ENCODE measurements around the gene PDE4D. TPM values are rescaled to one million over a fixed set of nuclear protein-coding genes. Genes with fewer than 3 reads are reported as not detected.
"Not testable (repeated sequence)": the region's sequence is repeated elsewhere in the genome, so short reads cannot be mapped to it uniquely, and the experiment has no call there.

The PDE4D gene
- total RNA-seq, 1 donor from 2014 or later: 30.2 TPM

DNA sequence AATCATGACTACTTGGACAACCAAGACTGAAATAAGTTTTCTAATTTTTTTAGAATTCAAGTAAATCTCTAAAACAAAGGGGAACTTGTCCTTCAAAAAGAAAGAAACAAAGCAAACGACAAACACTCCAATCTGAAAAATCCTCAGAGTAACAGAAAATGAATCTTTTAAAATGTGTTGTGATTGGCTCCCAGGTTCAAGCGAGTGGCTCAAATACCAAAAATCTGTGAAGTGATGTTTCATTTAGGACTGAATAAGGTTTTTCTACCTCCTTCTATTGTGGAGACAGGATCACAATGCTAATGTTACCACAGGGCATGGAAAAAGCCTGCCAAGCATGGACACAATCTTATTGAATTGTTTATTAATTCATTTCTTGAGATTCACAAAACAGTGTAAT is 895.0 kb downstream of the PDE4D start:
- ATAC-seq (ENCODE audit: poor library complexity) (no peak), DNase-seq (no peak)
- intact Hi-C loops (cut with DNase I): no loop called here

DNA sequence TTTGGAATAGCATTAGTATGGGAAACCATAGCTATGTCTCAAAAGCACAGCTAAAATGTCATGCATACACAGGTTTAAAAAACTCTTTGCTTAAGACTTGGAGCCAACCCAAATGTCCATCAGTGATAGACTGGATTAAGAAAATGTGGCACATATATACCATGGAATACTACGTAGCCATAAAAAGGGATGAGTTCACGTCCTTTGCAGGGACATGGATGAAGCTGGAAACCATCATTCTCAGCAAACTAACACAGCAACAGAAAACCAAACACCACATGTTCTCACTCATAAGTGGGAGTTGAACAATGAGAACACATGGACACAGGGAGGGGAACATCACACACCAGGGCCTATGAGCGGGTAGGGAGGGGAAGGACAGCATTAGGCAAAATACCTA is 897.7 kb downstream of the PDE4D start:
- ATAC-seq (ENCODE audit: poor library complexity); intact Hi-C loops (cut with DNase I); DNase-seq: not testable (repeated sequence)

DNA sequence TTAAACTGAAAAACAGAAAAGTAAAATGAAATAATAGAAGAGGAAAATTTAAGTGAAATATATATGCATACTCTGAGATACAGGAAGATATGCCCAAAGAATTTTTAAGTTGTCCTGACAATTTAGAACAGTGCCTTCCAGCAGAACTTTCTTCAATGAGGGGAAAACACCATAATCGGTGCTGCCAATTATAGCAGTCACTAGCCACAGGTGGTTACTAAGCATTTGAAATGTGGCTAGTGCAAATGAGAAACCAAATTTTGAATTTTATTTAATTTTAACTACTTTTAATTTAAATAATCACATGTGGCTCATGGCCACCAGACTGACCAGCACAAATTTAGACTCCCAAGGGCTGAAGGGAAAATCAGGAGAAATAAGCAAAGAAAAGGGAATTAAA is 900.1 kb downstream of the PDE4D start:
- ATAC-seq (ENCODE audit: poor library complexity) (no peak), DNase-seq (no peak)
- intact Hi-C loops (cut with DNase I): no loop called here

DNA sequence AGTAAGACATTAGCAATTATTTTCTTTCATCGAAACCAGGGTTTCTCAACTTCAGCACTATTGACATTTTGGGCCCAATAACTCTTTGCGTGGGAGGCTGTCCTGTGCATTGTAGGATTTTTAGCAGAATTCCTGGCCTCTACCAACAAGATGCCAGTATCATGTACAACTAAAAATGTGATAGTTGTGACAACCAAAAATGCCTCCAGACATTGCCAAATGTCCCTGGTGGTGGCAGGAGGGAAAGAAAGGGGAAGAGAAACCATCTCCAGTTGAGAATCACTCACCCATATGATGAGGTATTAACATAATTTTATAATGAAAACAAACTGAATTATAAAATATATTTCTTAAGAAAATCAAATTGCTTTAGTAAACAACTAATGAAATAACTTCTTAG is 904.6 kb downstream of the PDE4D start:
- DNase-seq (no peak), ATAC-seq (ENCODE audit: poor library complexity) (no peak)

DNA sequence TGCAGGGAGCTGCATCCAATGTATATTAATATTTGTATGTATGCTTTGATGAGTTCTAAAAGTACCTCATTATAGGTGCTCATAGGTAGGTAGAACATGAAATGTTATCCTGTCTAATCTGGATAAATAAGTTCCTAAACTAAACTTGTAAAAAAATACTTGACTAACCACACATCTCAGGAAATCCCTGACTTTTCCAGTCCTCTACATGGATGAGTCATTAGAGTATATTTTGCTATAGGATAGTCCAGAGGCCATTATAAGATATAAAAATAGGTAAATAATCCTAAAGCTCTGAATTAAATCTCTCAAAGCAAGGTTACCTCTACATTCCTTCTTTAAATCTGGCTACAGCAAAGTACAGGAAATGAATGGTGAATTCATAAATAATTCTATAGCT is 906.3 kb downstream of the PDE4D start:
- ATAC-seq (ENCODE audit: poor library complexity) (no peak), DNase-seq (no peak)
- intact Hi-C loops (cut with DNase I): no loop called here

More for the DNA sequence above, 904.6 kb downstream of the PDE4D start:
- intact Hi-C loops (cut with DNase I): no loop called here

DNA sequence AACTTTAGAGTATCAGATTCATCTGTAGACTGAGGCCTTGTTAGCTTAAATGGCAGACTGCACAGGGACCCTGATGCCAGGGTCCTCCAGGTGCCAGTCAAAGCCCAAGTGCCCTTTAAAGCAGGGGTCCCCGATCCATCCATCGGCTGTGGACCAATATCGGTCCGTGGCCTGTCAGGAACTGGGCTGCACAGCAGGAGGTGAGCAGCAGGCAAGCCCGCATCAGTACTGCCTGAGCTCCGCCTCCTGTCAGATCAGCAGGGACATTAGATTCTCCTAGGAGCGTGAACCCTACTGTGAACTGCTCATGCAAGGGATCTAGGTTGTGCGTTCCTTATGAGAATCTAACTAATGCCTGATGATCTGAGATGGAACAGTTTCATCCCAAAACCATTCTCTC is 907.2 kb downstream of the PDE4D start:
- DNase-seq (no peak), ATAC-seq (ENCODE audit: poor library complexity) (no peak)
- intact Hi-C loops (cut with DNase I): no loop called here

DNA sequence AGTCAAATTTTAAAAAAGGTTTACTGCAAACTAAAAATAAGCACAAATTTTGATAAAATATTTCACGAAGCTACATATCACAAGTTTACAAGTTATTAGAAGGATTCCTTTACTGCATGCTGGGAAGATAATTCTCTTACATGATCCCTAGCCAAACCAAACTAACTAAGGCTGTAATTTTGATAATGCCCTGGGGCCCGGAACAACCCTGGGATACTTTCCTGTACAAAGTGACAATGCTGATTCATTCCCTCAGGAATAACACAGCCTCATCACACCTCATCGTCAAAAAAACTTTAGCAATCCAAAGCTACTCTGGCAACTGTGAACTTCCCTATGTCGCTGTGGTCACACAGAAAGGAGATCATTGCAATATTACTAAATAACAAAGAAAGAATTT is 907.8 kb downstream of the PDE4D start:
- DNase-seq (no peak), ATAC-seq (ENCODE audit: poor library complexity) (no peak)
- intact Hi-C loops (cut with DNase I): no loop called here

DNA sequence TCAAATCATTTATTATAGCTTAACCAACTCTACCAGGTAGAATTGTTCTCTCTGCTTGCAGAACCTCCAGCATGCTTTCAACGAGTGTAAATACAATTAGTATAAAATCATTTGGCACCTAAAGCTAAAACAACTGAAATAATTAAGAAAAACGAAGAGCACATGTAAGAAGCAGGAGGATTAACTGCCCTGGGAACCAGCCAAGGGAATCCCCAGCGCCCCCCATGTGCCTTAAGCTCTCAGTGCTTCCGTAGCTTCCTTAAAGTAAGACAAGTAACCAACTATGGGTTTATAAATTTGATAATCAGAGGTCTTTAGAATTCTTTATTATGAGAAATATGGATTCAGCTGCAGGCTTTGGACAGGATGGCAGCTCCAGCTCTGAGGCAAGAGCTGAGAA is 908.2 kb downstream of the PDE4D start:
- DNase-seq (no peak), ATAC-seq (ENCODE audit: poor library complexity) (no peak)
- intact Hi-C loops (cut with DNase I): no loop called here

DNA sequence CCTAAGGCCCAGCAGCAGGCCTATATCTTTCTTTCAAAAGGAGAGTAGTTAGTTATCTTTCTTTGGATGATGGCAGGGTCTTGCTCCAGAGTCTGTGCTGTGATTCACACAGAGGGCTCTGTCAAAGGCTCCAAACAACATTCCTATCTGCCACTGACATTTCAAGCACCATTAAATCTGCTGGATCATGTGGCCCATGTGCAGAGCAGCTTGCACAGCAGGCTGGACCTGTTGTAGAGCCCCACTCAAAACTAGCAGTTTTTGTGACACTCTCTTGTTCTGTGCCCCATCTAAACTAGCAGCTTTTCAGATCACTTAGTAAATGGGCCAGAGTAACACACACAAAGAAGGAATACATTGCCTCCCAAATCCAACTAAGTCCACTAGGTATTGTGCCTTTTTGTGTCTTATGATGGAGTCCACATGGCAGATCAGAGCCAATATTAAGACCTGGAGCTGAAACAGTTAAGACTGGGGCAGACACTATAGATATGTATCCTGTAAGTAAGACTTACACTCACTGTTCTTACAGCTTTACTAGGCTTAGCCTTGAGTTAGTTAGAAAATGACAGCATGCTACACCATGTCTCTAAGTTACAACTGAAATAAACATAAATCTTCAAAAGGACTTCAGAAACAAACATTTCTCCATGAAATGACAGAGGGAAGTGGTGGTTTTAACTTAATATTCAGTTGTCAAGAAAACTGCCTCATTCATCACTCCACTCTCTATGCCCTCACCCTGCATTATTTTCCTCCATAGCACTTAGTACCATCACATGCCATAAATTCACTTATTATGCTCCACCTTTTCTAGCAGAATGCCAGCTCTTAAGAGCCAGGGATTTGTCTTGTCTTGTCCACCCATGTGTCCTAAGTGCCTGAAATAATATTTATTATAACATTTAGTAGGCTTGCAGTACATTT is 909.7 kb downstream of the PDE4D start:
- intact Hi-C loops (cut with DNase I): no loop called here
- ATAC-seq (ENCODE audit: poor library complexity) (no peak), DNase-seq (no peak)

DNA sequence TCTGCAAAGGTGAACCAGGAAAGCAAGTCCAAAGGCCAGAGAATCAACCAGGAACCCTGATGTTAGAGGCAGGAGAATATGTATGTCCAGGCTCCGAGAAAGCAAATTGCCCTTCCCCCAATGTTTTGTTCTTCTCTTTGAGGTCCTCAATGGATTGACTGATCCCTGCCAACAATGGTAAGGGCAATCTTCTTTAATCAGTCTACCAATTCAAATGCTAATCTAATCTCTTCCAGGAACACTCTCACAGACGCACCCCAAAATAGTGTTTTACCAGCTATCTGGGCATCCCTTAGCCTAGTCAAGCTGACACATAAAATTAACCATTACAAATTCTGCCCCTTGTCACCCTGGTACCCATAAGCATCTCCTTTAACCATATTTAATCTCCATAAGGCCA is 912.6 kb downstream of the PDE4D start:
- no peak for DNase-seq
- intact Hi-C loops (cut with DNase I): no loop called here
- no peak for ATAC-seq (ENCODE audit: poor library complexity)

DNA sequence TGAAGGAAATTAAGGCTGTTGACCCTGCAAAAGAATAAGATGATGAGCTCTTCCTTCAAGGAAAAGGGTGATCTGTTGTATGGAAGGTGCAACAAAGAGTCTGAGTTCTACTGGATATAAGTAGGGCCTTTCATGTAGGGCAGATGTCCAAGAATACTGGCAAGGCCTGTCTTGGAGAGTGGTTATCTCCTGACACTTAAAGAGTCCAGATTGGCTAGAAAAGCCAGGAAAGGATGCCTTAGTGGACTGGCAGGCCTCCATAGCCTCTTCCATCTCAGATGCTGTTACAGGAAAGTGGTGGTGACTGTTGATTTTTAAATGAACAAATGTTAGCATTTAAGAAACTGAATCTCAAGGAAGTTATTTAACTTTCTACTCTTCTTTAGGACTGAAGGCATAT is 914.4 kb downstream of the PDE4D start:
- no peak for DNase-seq
- ATAC-seq (ENCODE audit: poor library complexity): peak; percentile 65
- intact Hi-C loops (cut with DNase I): no loop called here

DNA sequence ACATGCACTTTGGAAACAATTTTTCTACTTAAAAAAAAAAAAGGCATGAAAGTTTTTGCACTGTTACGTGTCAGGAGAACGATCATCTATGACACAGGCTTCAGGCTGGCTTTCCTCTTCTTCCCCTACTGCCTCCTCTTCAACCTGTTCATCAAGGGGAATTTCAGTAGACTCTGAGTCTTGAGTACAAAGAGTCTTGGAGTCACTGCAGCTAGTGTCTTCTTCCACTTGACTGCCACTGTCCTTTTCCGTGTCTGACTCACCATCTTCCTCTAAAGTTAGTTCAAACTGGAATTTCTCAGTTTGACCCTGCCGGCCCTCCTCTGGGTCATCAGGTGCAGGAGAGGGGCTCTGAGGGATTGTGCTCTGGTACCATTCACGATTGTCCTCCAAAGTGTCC is 918.9 kb downstream of the PDE4D start:
- no peak for DNase-seq
- no peak for ATAC-seq (ENCODE audit: poor library complexity)
- intact Hi-C loops (cut with DNase I): no loop called here

DNA sequence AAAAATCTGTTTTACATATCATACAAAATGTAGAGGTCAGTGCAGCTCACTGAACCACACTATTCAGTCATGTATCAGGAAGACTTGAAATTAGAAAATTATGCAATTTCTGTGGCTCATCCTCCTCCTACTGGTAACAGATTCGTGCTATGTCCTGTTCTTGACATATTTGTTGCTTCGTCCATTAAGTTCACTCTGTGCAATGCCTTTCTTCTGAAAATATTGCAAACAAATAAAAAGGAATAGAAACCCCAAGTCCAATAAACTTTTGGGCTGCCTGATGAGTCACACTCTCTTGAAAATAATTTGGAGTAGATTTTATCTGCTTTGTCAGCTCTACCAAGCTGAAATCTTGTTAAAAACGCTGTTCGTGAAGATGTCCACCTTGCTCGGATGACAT is 919.4 kb downstream of the PDE4D start:
- ATAC-seq (ENCODE audit: poor library complexity) (no peak), DNase-seq (no peak)
- intact Hi-C loops (cut with DNase I): no loop called here

DNA sequence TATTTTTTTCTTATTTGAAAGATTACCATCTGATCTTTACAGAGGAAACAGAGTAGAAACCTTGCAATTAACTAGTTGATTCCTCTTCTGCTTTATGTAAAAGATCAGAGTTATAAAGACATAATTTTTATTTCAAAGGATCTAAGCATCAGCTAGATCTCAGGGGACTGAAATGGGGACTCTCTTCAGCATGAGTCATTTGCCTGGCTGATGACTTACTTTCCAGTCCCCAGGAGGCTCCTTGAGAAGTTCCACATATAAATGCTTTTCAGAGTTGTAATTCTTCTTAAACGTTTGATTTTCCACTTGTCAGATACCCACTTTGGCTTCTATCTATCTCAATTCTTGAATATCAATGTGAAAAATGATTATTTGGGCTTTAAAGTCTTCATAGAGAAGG is 921.2 kb downstream of the PDE4D start:
- intact Hi-C loops (cut with DNase I): no loop called here
- ATAC-seq (ENCODE audit: poor library complexity) (no peak), DNase-seq (no peak)

DNA sequence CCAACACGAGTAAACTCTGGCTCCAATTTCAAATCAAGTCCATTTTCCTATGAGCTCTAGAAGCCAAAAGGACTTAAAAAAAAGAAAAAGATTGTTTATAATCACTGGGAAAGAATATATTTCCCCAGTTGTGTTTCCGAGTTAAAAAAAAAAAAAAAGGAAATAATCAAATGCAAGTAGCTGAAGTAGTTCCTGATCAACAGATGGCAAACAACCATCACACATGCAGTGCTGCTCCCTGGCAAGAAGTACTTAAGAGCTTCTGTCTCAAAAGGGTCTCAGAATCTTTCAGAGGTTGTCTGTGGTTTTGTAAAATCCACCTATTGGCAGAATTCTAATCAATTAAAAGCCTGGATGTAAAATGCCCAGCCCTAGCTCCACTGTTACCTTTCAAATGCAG is 922.8 kb downstream of the PDE4D start:
- DNase-seq (no peak), ATAC-seq (ENCODE audit: poor library complexity) (no peak)
- intact Hi-C loops (cut with DNase I): no loop called here

DNA sequence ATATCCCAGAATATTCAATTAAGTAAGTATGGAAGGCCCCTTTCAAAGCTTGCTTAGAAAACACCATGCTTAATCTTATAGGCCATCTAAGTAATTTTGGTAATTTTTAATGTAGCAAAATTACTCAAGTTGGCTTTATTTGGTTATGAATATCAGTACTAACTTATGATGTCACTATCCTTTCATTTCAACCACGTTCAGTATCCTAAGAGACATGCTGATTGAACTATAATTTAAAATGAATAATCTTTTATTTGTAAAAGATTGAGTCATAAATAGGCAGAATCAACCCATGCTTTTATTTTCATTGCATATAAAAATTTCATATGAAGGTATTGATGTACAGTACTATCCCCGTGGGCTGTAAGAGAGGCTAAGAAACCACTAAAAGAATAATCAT is 923.7 kb downstream of the PDE4D start:
- DNase-seq: no peak
- ATAC-seq (ENCODE audit: poor library complexity): no peak
- intact Hi-C loops (cut with DNase I): no loop called here

DNA sequence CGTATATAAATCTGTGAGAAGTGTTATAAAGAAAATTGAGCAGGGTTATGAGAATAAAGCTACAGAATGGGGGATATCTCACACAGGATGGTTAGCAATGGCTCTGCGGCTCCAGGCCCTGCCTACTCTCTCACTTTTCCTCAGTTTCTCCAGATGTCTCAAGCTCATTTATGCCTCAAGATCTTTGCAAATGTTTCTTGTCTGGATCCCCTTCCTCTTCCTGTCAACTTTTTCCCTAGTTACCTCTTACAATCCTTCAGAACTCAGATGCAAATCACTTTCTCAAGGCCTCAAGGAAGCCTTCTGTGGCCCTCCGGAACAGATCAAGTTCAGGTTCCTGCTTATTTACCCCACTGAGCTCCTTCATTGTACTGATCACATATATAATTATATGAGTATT is 924.3 kb downstream of the PDE4D start:
- no peak for ATAC-seq (ENCODE audit: poor library complexity)
- intact Hi-C loops (cut with DNase I): no loop called here
- no peak for DNase-seq

DNA sequence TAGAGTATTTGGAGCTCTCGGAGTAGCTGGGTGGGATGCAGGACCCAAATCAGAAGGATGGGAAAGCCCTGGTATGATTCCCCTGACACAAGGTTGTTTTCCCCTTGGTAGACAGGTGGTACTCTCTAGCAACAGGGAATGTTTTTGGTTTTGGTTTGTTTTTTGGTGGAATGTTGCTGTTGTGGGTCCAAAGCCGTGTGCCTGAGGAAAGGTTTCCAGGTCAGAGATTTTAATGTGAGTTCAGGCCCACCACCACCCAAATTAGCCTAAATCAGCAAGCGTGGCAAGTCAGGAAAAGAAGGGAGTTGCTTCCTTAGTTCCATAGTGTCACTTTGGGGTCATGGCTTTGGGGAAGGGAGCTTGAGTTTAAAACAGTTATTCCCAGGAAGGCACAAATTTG is 925.2 kb downstream of the PDE4D start:
- DNase-seq: no peak
- no peak for ATAC-seq (ENCODE audit: poor library complexity)
- intact Hi-C loops (cut with DNase I): no loop called here

DNA sequence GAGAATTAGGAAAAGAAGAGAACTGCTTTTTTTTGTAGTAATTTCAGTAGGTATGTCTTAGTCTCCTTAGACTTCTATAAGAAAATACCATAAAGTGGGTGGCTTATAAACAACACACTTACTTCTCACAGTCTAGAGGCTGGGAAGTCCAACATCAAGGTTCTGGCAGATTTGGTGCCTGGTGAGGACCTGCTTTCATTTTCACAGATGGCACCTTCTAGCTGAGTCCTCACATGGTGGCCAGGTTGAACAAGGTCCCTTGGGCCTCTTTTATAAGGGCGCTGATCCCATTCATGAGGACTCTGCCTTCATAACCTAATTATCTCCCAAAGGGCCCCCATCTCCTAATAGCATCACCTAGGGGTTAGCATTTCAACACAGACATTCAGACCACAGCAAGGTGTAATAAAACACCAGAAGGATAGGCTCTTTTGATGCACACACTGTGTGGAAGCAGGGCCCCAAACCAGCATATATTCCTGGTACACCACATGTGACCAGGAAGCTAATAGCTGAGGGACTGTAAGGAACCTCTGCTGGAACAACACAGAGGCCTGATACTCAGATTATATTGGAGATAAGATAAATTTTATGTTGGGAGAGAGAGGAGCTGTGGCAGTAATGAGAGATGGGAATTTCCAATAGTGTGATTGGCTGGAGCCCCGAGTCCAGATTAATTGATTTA is 925.8 kb downstream of the PDE4D start:
- ATAC-seq (ENCODE audit: poor library complexity) (no peak), DNase-seq (no peak)
- intact Hi-C loops (cut with DNase I): no loop called here

DNA sequence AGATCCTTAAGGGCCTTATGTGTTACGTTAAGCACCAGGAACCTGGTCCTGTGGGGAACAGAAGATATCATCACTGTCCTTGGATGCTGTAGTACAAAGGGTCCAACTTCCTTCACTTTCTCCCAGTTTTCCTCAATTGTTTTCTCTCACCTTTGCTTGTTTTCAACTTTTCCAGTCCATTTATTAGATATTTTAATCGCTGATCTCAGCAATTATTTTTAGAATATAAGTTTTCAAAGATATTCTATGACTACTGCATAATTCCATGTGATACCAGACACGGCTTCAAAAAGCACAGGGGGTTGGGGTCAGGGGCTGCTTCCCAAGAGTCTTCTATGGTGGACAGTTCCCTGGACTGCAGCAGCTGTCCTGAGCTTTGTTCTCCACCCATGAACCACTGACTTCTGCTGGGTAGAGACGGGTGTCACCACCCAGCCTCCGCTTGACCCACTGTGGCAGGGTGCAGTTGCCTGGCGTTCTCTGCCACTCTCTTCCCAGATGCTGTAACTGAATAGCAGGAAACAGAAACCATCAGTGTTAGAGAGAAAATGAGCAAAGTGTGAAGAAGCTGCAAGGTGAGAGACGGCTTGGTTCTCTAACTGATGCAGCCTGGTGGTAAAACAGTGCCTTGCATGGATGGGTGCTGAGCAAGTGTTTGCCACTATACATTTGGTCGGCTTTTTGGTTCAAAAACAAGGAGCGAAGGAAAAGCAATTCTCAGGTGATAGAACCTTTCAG is 927.7 kb downstream of the PDE4D start:
- intact Hi-C loops (cut with DNase I): no loop called here
- ATAC-seq (ENCODE audit: poor library complexity): no peak
- DNase-seq: no peak

Measured in Right ventricle myocardium superior (tissue), 1 donor.